NB4 (cell line): ENCODE measurements around the gene HIGD2A.

Source experiments
- CTCF ChIP-seq: IDR thresholded peaks from one replicate; pipeline ENCODE4 v1.5.1; 2012; ENCODE audit warnings: low read depth, low read length
- MYC ChIP-seq: IDR thresholded peaks from 2 replicates; pipeline ENCODE4 v1.6.1; 2011; ENCODE audit warnings: low read depth, low read length

GRCh38 chr5:176394096-176394495 is 5.5 kb downstream of the HIGD2A start:
- no peak for TF ChIP-seq CTCF
- TF ChIP-seq MYC: no peak
